H9 (cell line): ENCODE measurements around the gene TM4SF20. TPM values are rescaled to one million over a fixed set of nuclear protein-coding genes. Genes with fewer than 3 reads are reported as not detected.

ENCODE experiments used
- DNase-seq: peaks from one replicate; pipeline ENCODE4 v3.0.0-alpha.2; 2017
- H2AFZ ChIP-seq: one replicate; pipeline ENCODE4 v1.6.1; 2013; ENCODE audit warnings: mild to moderate bottlenecking, low read length, control low read depth, moderate library complexity
- H2AK5ac ChIP-seq: 2 replicates; pipeline ENCODE4 v1.6.1; 2013; ENCODE audit warnings: low read length, control low read depth, mixed read lengths; ENCODE audit not compliant: insufficient read length
- H2BK120ac ChIP-seq: one replicate; pipeline ENCODE4 v1.6.1; 2013; ENCODE audit warnings: low read depth, mild to moderate bottlenecking, low read length, control low read depth, inconsistent platforms; ENCODE audit not compliant: poor library complexity, severe bottlenecking
- H2BK12ac ChIP-seq: 2 replicates; pipeline ENCODE4 v1.6.1; 2013; ENCODE audit warnings: low read length, control low read depth, mixed read lengths, low read depth; ENCODE audit not compliant: insufficient read length
- H2BK15ac ChIP-seq: 2 replicates; pipeline ENCODE4 v1.6.1; 2013; ENCODE audit warnings: low read depth, low read length, control low read depth
- H2BK20ac ChIP-seq: one replicate; pipeline ENCODE4 v1.6.1; 2013; ENCODE audit warnings: low read depth, mild to moderate bottlenecking, low read length, control low read depth, inconsistent platforms; ENCODE audit not compliant: poor library complexity, severe bottlenecking
- H2BK5ac ChIP-seq: 2 replicates; pipeline ENCODE4 v1.6.1; 2013; ENCODE audit warnings: low read length, control low read depth, mixed read lengths; ENCODE audit not compliant: insufficient read length
- H3K14ac ChIP-seq: 2 replicates; pipeline ENCODE4 v1.6.1; 2013; ENCODE audit warnings: low read length, control low read depth; ENCODE audit not compliant: insufficient read depth
- H3K18ac ChIP-seq: 2 replicates; pipeline ENCODE4 v1.6.1; 2013; ENCODE audit warnings: low read depth, mild to moderate bottlenecking, mixed read lengths, low read length, control low read depth; ENCODE audit not compliant: insufficient read length
- H3K23ac ChIP-seq: 2 replicates; pipeline ENCODE4 v1.6.1; 2013; ENCODE audit warnings: low read length, control low read depth, mixed read lengths, low read depth; ENCODE audit not compliant: insufficient read length
- H3K23me2 ChIP-seq: 2 replicates; pipeline ENCODE4 v1.6.1; 2013; ENCODE audit warnings: low read depth, mild to moderate bottlenecking, mixed read lengths, low read length, control low read depth; ENCODE audit not compliant: insufficient read length, poor library complexity, severe bottlenecking
- H3K27ac ChIP-seq: 2 replicates; pipeline ENCODE4 v1.5.1; 2013; ENCODE audit warnings: low read length, control low read depth, mixed read lengths, low read depth; ENCODE audit not compliant: insufficient read length
- H3K27me3 ChIP-seq: 2 replicates; pipeline ENCODE4 v1.6.1; 2013; ENCODE audit warnings: low read length, control low read depth, inconsistent platforms; ENCODE audit not compliant: insufficient read depth
- H3K4ac ChIP-seq: 2 replicates; pipeline ENCODE4 v1.6.1; 2013; ENCODE audit warnings: low read depth, mild to moderate bottlenecking, control low read depth, inconsistent platforms, low read length, moderate library complexity
- H3K4me1 ChIP-seq: 2 replicates; pipeline ENCODE4 v1.6.1; 2013; ENCODE audit warnings: low read length, control low read depth, inconsistent platforms; ENCODE audit not compliant: insufficient read depth
- H3K4me2 ChIP-seq: 2 replicates; pipeline ENCODE4 v1.6.1; 2013; ENCODE audit warnings: low read length, control low read depth, mixed read lengths; ENCODE audit not compliant: insufficient read length, insufficient read depth
- H3K56ac ChIP-seq: 2 replicates; pipeline ENCODE4 v1.6.1; 2013; ENCODE audit warnings: low read depth, mild to moderate bottlenecking, mixed read lengths, low read length, control low read depth; ENCODE audit not compliant: insufficient read length
- H3K79me1 ChIP-seq: 2 replicates; pipeline ENCODE4 v1.6.1; 2013; ENCODE audit warnings: low read depth, mild to moderate bottlenecking, moderate library complexity, low read length, control low read depth, inconsistent platforms; ENCODE audit not compliant: insufficient read depth, poor library complexity, severe bottlenecking
- H3K79me2 ChIP-seq: 2 replicates; pipeline ENCODE4 v1.6.1; 2013; ENCODE audit warnings: low read length, control low read depth, inconsistent platforms; ENCODE audit not compliant: insufficient read depth
- H3K9ac ChIP-seq: 2 replicates; pipeline ENCODE4 v1.6.1; 2013; ENCODE audit warnings: low read length, control low read depth, mixed read lengths; ENCODE audit not compliant: insufficient read length; ENCODE audit errors: extremely low read depth
- H3K9me3 ChIP-seq: one replicate; pipeline ENCODE4 v1.6.1; 2013; ENCODE audit warnings: low read depth, low read length, inconsistent platforms; ENCODE audit not compliant: control insufficient read depth
- H3T11ph ChIP-seq: one replicate; pipeline ENCODE4 v1.6.1; 2013; ENCODE audit warnings: mild to moderate bottlenecking, low read length, control low read depth, inconsistent platforms
- H4K20me1 ChIP-seq: one replicate; pipeline ENCODE4 v1.6.1; 2013; ENCODE audit not compliant: control insufficient read depth, insufficient read length, insufficient read depth
- H4K5ac ChIP-seq: 2 replicates; pipeline ENCODE4 v1.6.1; 2013; ENCODE audit warnings: low read depth, mild to moderate bottlenecking, mixed read lengths, low read length, control low read depth; ENCODE audit not compliant: insufficient read length
- H4K8ac ChIP-seq: replicated peaks from 2 replicates; pipeline ENCODE4 v1.6.1; 2013; ENCODE audit warnings: low read length, control low read depth, mixed read lengths, low read depth; ENCODE audit not compliant: insufficient read length
- H4K91ac ChIP-seq: 2 replicates; pipeline ENCODE4 v1.6.1; 2013; ENCODE audit warnings: low read depth, mild to moderate bottlenecking, moderate library complexity, mixed read lengths, low read length, control low read depth; ENCODE audit not compliant: insufficient read length
- H3K27ac Mint-ChIP-seq, 3 experiments: 2 replicates in 2 of 3; 3 replicates in 1 of 3; pipeline ENCODE4 v1.8.0; 2020 to 2021; ENCODE audit warnings: mixed read lengths in 3 of 3, mild to moderate bottlenecking in 1 of 3, moderate library complexity in 1 of 3
- H3K27me3 Mint-ChIP-seq: 2 replicates; pipeline ENCODE4 v1.8.0; 2021; ENCODE audit warnings: low read depth, mild to moderate bottlenecking, moderate library complexity, mixed read lengths
- H3K36me3 Mint-ChIP-seq, 3 experiments: 2 replicates in 2 of 3; 3 replicates in 1 of 3; pipeline ENCODE4 v1.8.0; 2020 to 2021; ENCODE audit warnings: low read depth in 3 of 3, mixed read lengths in 3 of 3; ENCODE audit not compliant: insufficient read depth in 1 of 3
- H3K4me1 Mint-ChIP-seq, 2 experiments: 2 replicates each; pipeline ENCODE4 v1.8.0; 2020; ENCODE audit warnings: mixed read lengths in 2 of 2
- H3K4me3 Mint-ChIP-seq, 2 experiments: 2 replicates in 1 of 2; 3 replicates in 1 of 2; pipeline ENCODE4 v1.8.0; 2020 to 2021; ENCODE audit warnings: mild to moderate bottlenecking in 2 of 2, mixed read lengths in 2 of 2, moderate library complexity in 1 of 2
- H3K9me3 Mint-ChIP-seq, 2 experiments: 2 replicates in 1 of 2; 3 replicates in 1 of 2; pipeline ENCODE4 v1.8.0; 2020; ENCODE audit warnings: mild to moderate bottlenecking in 2 of 2, mixed read lengths in 2 of 2, moderate library complexity in 1 of 2
- WGBS: extraction: QIAGEN DNeasy Blood & Tissue Kit; methylation state at CpG from one replicate; pipeline ENCODE4 v1.1.7; 2013; ENCODE audit warnings: missing lambda C conversion rate, low lambda C conversion rate, mixed read lengths; ENCODE audit not compliant: insufficient read length; ENCODE audit errors: extremely low coverage; 5-methylcytosine and 5-hydroxymethylcytosine counted together
- total RNA-seq: library from RNA; stranded (reverse); gene quantifications from 2 replicates; pipeline ENCODE4 v1.2.1, GENCODE V29; 2021
- TF ChIP-seq, protein P1 (sequence below): fragments of 200-600 bp; sonication (generic); conservative IDR thresholded peaks from 3 replicates; pipeline ENCODE4 v1.8.0; 2021; ENCODE audit warnings: antibody characterized with exemption, mild to moderate bottlenecking

Gene TM4SF20
- total RNA-seq, 1 experiment from 2014 or later: not detected

DNA sequence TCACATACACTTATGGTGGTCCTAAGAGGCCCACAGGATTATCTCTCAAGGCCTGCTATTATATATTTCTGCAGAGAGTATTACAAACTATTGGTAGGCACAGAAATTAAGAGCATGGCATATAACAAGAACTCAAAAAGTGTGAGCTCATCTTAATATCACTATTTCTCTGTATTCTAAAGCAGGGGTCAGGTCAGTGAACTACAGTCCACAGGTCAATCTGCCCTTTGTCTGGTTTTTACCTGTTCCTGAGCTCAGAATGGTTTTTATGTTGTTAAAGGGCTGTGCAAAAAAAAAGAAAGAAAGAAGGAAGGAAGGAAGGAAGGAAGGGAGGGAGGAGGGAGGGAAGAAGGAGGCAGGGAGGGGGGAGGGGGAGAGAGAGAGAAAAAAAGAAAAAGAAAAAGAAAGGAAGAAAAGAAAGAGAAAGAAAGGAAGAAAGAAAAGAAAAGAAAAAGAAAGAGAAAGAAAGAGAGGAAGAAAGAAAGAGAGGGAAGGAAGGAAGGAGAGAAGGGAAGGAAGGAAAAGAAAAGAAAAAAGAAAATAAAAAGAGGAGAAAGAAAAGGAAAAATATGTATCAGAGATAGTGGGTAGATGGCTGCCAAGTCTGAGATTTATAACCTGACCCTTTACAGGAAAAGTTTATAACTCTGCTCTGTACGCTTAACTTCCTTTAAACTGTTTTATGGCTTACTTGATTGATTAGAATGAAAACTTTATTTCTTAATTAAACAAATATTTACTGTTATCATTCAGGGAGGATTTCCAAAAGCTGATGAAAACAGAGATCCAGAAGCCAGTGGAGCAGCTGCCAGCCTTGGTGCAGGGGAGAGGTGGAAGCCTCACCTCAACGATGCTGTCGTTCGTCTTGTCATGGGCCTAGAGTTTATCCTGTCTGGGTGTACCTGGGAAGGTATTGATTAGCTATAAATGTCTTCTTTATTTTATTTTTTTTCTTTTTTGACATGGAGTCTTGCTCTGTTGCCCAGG, 19.9 kb upstream of the TM4SF20 start:
- no peak overlapping the region for H4K8ac ChIP-seq
- no peaks in the 10 kb centered on the region for H3K79me2 ChIP-seq
- no peak overlapping the region for H4K5ac ChIP-seq
- H3K23me2 ChIP-seq: no peaks in the 10 kb centered on the region
- peaks cover under 1 to 3% of the 10 kb centered on the region in 2 experiments; a peak in 2 of 4 replicates for H3K4me1 Mint-ChIP-seq
- H3K27ac Mint-ChIP-seq: no peak overlapping the region
- no peaks in the 10 kb centered on the region for H3K9me3 ChIP-seq
- DNase-seq: no peak
- no peak overlapping the region for H3K4me3 Mint-ChIP-seq
- no peak overlapping the region for H3K27ac ChIP-seq
- H2AFZ ChIP-seq: no peak overlapping the region
- no peak overlapping the region for H3K23ac ChIP-seq
- H3T11ph ChIP-seq: no peak overlapping the region
- no peak overlapping the region for H2BK5ac ChIP-seq
- H3K4me1 ChIP-seq: no peaks in the 10 kb centered on the region; the same call in 1 of the 2 replicates
- no peaks in the 10 kb centered on the region for H4K20me1 ChIP-seq
- no CpG with 5 or more reads among the region's 4 CpGs for WGBS
- H3K9ac ChIP-seq: no peak overlapping the region
- H3K4ac ChIP-seq: no peak overlapping the region
- H4K91ac ChIP-seq: no peak overlapping the region
- H3K27me3 ChIP-seq: no peaks in the 10 kb centered on the region
- no peaks in the 10 kb centered on the region for H3K27me3 Mint-ChIP-seq
- H3K14ac ChIP-seq: no peak overlapping the region
- H3K4me2 ChIP-seq: no peak overlapping the region
- no peak overlapping the region for H2BK12ac ChIP-seq
- H2BK15ac ChIP-seq: no peak overlapping the region
- H2AK5ac ChIP-seq: no peak overlapping the region
- H2BK20ac ChIP-seq: no peak overlapping the region
- peaks cover 0 to 5% of the 10 kb centered on the region in 2 experiments; a peak in 1 of 5 replicates for H3K9me3 Mint-ChIP-seq
- H3K79me1 ChIP-seq: no peaks in the 10 kb centered on the region
- H3K18ac ChIP-seq: no peak overlapping the region
- H3K36me3 Mint-ChIP-seq: peaks cover 0 to 3% (median 0%) of the 10 kb centered on the region in 3 experiments; a peak in 1 of 7 replicates
- no peak overlapping the region for H3K56ac ChIP-seq
- TF ChIP-seq, protein P1, sequence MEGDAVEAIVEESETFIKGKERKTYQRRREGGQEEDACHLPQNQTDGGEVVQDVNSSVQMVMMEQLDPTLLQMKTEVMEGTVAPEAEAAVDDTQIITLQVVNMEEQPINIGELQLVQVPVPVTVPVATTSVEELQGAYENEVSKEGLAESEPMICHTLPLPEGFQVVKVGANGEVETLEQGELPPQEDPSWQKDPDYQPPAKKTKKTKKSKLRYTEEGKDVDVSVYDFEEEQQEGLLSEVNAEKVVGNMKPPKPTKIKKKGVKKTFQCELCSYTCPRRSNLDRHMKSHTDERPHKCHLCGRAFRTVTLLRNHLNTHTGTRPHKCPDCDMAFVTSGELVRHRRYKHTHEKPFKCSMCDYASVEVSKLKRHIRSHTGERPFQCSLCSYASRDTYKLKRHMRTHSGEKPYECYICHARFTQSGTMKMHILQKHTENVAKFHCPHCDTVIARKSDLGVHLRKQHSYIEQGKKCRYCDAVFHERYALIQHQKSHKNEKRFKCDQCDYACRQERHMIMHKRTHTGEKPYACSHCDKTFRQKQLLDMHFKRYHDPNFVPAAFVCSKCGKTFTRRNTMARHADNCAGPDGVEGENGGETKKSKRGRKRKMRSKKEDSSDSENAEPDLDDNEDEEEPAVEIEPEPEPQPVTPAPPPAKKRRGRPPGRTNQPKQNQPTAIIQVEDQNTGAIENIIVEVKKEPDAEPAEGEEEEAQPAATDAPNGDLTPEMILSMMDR: no peak
- no peak overlapping the region for H2BK120ac ChIP-seq
